Endothelial cell of umbilical vein (primary cell): ENCODE measurements around the gene TICAM2. TPM values are rescaled to one million over a fixed set of nuclear protein-coding genes. Genes with fewer than 3 reads are reported as not detected.

Experiments used
- BruUV-seq: library from RNA; stranded (reverse); fragments of 400-500 nt; replicated peaks from 2 replicates; lab custom pipeline; 2021; lab: Mats Ljungman, UMichigan
- CTCF ChIA-PET: fragments of 300-600, 350-600 bp; sonication (Branson Sonifier 250); formaldehyde crosslinking; loops from one replicate; lab custom pipeline; 2021; ENCODE audit warnings: antibody characterized with exemption, inconsistent platforms; lab: Charles Lee
- POLR2A ChIA-PET: fragments of 300-600, 350-600 bp; sonication (Branson Sonifier 250); formaldehyde crosslinking; loops from one replicate; lab custom pipeline; 2021; ENCODE audit warnings: antibody characterized with exemption, inconsistent platforms; lab: Charles Lee
- DNase-seq: peaks from one replicate; pipeline ENCODE4 v3.0.0-alpha.2; 2011; ENCODE audit warnings: low read depth, low spot score
- FAIRE-seq: peaks from 2 replicates; lab custom pipeline; 2011; peaks lifted over from hg19 to GRCh38; lab: Jason Lieb, UNC
- H2AFZ ChIP-seq: 2 replicates; pipeline ENCODE4 v1.6.0; 2012; ENCODE audit warnings: low read depth, low read length, control low read depth, inconsistent platforms
- H3K27ac ChIP-seq: 2 replicates; pipeline ENCODE4 v1.5.1; 2011; ENCODE audit warnings: low read depth, mild to moderate bottlenecking, control low read depth, low read length, moderate library complexity; ENCODE audit not compliant: insufficient read depth
- H3K27me3 ChIP-seq, 2 experiments: 2 replicates each; pipeline versions ENCODE4 v1.6.0 to v1.6.1; 2011; ENCODE audit warnings: low read length in 2 of 2, mixed read lengths in 1 of 2; ENCODE audit not compliant: control insufficient read depth in 2 of 2, insufficient read depth in 2 of 2
- H3K36me3 ChIP-seq, 2 experiments: 2 replicates in 1 of 2; 3 replicates in 1 of 2; pipeline ENCODE4 v1.5.1; 2011; ENCODE audit warnings: low read length in 2 of 2, mild to moderate bottlenecking in 1 of 2, moderate library complexity in 1 of 2; ENCODE audit not compliant: control insufficient read depth in 2 of 2, insufficient read depth in 2 of 2; ENCODE audit errors: extremely low read depth in 1 of 2
- H3K4me1 ChIP-seq: 3 replicates; pipeline ENCODE4 v1.5.1; 2011; ENCODE audit warnings: mild to moderate bottlenecking, low read length; ENCODE audit not compliant: control insufficient read depth, insufficient read depth; ENCODE audit errors: extremely low read depth
- H3K4me2 ChIP-seq: 2 replicates; pipeline ENCODE4 v1.6.1; 2011; ENCODE audit warnings: low read length, control low read depth, mixed read lengths; ENCODE audit not compliant: insufficient read depth
- H3K4me3 ChIP-seq, 3 experiments: fragments of 200-600 bp in 1 of 3; sonication (generic), shearing (Covaris generic) in 1 of 3; replicated peaks in 1 of 3; 2 replicates each; pipeline ENCODE4 v1.5.1; 2011 to 2016; ENCODE audit warnings: control low read depth in 3 of 3, low read length in 3 of 3, mild to moderate bottlenecking in 2 of 3, inconsistent platforms in 1 of 3, low read depth in 1 of 3, moderate library complexity in 1 of 3; ENCODE audit not compliant: insufficient read depth in 1 of 3
- H3K79me2 ChIP-seq: 2 replicates; pipeline ENCODE4 v1.6.0; 2012; ENCODE audit warnings: low read length, inconsistent platforms; ENCODE audit not compliant: control insufficient read depth, insufficient read depth
- H3K9ac ChIP-seq: replicated peaks from 2 replicates; pipeline ENCODE3; 2011; ENCODE audit warnings: low read length, control low read depth; ENCODE audit not compliant: insufficient read depth; ENCODE audit errors: extremely low read depth
- H3K9me1 ChIP-seq: replicated peaks from 3 replicates; pipeline ENCODE4 v1.6.0; 2011; ENCODE audit warnings: mild to moderate bottlenecking, low read length; ENCODE audit not compliant: control insufficient read depth, insufficient read depth; ENCODE audit errors: extremely low read depth
- H3K9me3 ChIP-seq: replicated peaks from 2 replicates; pipeline ENCODE4 v1.5.1; 2012; ENCODE audit warnings: low read length, inconsistent platforms; ENCODE audit not compliant: control insufficient read depth, insufficient read depth
- H4K20me1 ChIP-seq: replicated peaks from 2 replicates; pipeline ENCODE3; 2011; ENCODE audit warnings: mild to moderate bottlenecking, low read length; ENCODE audit not compliant: control insufficient read depth, insufficient read depth; ENCODE audit errors: extremely low read depth
- EZH2 ChIP-seq: IDR thresholded peaks from 2 replicates; pipeline ENCODE4 v1.6.1; 2012; ENCODE audit warnings: borderline replicate concordance, low read depth, mild to moderate bottlenecking, moderate library complexity, low read length, inconsistent platforms; ENCODE audit not compliant: severe bottlenecking
- FOS ChIP-seq: IDR thresholded peaks from 2 replicates; pipeline ENCODE4 v1.6.1; 2011; ENCODE audit warnings: mild to moderate bottlenecking, low read length, moderate library complexity, borderline replicate concordance; ENCODE audit not compliant: insufficient read depth
- GATA2 ChIP-seq: IDR thresholded peaks from 2 replicates; pipeline ENCODE4 v1.7.0; 2011; ENCODE audit warnings: low read depth, mild to moderate bottlenecking, moderate library complexity, mixed read lengths, low read length; ENCODE audit not compliant: insufficient read length, insufficient read depth
- JUN ChIP-seq: IDR thresholded peaks from 2 replicates; pipeline ENCODE4 v1.6.1; 2011; ENCODE audit warnings: borderline replicate concordance, low read depth; ENCODE audit not compliant: insufficient read length, insufficient read depth
- MYC ChIP-seq: IDR thresholded peaks from one replicate; pipeline ENCODE4 v1.6.1; 2011; ENCODE audit warnings: mild to moderate bottlenecking, low read depth, low read length
- POLR2A ChIP-seq: IDR thresholded peaks from 2 replicates; pipeline ENCODE4 v1.6.1; 2012; ENCODE audit warnings: low read depth, mild to moderate bottlenecking, control low read depth, low read length
- POLR2AphosphoS5 ChIP-seq: IDR thresholded peaks from 2 replicates; pipeline ENCODE4 v1.6.1; 2012; ENCODE audit warnings: low read depth, mild to moderate bottlenecking, control low read depth, low read length, moderate library complexity; ENCODE audit not compliant: insufficient read depth
- dilution Hi-C: fragments of 300-500 bp; cut with MboI; formaldehyde crosslinking; loops from one replicate; pipeline ENCODE4 v1.15.0; 2019; ENCODE audit warnings: low sequenced_read_pairs; ENCODE audit not compliant: extremely low pct_ligation_motif_present
- intact Hi-C: fragments of 100-400 bp; cut with micrococcal nuclease; formaldehyde crosslinking; loops from one replicate; pipeline ENCODE4 v1.10.0; 2022
- polyA plus RNA-seq, 4 experiments: library from polyadenylated mRNA; depleted of rRNA in 3 of 4; stranded (reverse) in 3 of 4; unstranded in 1 of 4; fragments of >200 nt; gene quantifications; 2 replicates each; pipeline versions ENCODE4 v1.2.1 to v1.2.3, GENCODE V29; 2011 to 2012; ENCODE audit warnings: missing spikeins in 1 of 4
- total RNA-seq: library from RNA; stranded (reverse); gene quantifications from 2 replicates; pipeline ENCODE4 v1.2.3, GENCODE V29; 2021
- TF ChIP-seq, protein P1 (sequence below), 2 donors: IDR thresholded peaks; 1 replicate in 1 of 2; 2 replicates in 1 of 2; pipeline ENCODE4 v1.5.1; 2011; ENCODE audit warnings: low read length in 2 of 2, mild to moderate bottlenecking in 2 of 2, moderate library complexity in 2 of 2, control low read depth in 1 of 2, inconsistent platforms in 1 of 2, low read depth in 1 of 2; ENCODE audit not compliant: insufficient read depth in 1 of 2; ENCODE audit errors: extremely low read depth in 1 of 2
- TF ChIP-seq, protein P2 (sequence below): IDR thresholded peaks from 2 replicates; pipeline ENCODE4 v1.6.1; 2011; ENCODE audit not compliant: insufficient read depth, insufficient read length

TICAM2 gene
- total and polyA plus RNA-seq, 2 donors (not counting 3 experiments of a cell fraction or from before 2014, with no cell fraction given) = 0.18 to 3.5 TPM

DNA sequence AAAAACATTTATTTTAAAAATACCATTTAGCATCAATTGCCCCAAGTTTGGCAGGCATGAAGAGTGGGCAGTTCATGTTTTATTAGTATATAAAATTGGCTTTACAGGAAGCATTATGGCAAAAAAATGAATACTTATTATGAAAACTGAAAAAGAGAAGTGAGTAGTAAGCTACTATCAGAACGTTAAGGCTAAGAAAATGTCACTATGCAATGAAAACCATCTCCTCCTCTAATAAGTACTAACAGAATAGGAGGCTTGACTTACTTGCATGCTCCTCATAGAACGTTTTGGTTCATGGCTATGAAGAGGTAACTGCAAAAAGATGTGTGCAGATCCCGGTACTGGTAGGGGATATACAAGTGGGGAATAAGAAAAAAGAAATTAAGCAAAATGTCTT is 23.6 kb downstream of the TICAM2 start:
- DNase-seq (no peak), FAIRE-seq (no peak)
- H3K9me3 ChIP-seq = no peaks in the 10 kb centered on the region
- dilution Hi-C loops = no loop called here
- H3K36me3 ChIP-seq = no peaks in the 10 kb centered on the region
- TF ChIP-seq GATA2 = no peak
- H2AFZ ChIP-seq = no peak overlapping the region
- H3K4me3 ChIP-seq = no peak overlapping the region
- H4K20me1 ChIP-seq = no peaks in the 10 kb centered on the region
- H3K27me3 ChIP-seq = no peaks in the 10 kb centered on the region
- POLR2A ChIA-PET = no interaction called here
- H3K27ac ChIP-seq = no peak overlapping the region
- intact Hi-C loops = no loop called here
- H3K79me2 ChIP-seq = no peaks in the 10 kb centered on the region
- CTCF ChIA-PET = no interaction called here
- H3K4me1 ChIP-seq = peaks cover 24% of the 10 kb centered on the region
- BruUV-seq = no TSS peak
- H3K4me2 ChIP-seq = no peak overlapping the region
- no peaks in the 10 kb centered on the region for H3K9me1 ChIP-seq
- no peak overlapping the region for H3K9ac ChIP-seq

DNA sequence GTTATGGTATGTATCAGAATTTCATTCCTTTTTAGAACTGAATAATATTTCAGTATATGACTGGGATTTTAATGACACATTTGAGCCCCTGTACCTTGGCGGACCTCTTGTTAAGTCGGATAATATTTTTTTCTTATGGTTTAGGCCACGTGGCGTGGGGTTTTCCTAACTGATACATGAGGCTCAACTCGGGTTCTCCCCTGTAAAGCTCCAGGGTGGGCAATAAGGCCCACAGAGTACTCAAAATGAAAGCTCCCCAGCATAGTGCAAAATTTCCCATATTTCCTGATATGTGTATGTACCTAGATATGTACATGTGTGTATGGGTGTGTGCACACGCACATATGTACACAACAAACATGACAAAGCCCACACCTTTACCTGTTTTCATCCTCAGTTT is 24.5 kb downstream of the TICAM2 start:
- Histone ChIP-seq H3K4me2 (no peak overlapping the region), H3K4me3 (no peak overlapping the region), H3K79me2 (no peaks in the 10 kb centered on the region), H3K27ac (no peak overlapping the region), H3K9me3 (no peaks in the 10 kb centered on the region), H3K9ac (no peak overlapping the region), H4K20me1 (no peaks in the 10 kb centered on the region), H2AFZ (no peak overlapping the region), H3K4me1 (peaks cover 30% of the 10 kb centered on the region), H3K27me3 (no peaks in the 10 kb centered on the region), H3K9me1 (no peaks in the 10 kb centered on the region), H3K36me3 (no peaks in the 10 kb centered on the region)
- no peak for TF ChIP-seq JUN
- TF ChIP-seq, protein P1, sequence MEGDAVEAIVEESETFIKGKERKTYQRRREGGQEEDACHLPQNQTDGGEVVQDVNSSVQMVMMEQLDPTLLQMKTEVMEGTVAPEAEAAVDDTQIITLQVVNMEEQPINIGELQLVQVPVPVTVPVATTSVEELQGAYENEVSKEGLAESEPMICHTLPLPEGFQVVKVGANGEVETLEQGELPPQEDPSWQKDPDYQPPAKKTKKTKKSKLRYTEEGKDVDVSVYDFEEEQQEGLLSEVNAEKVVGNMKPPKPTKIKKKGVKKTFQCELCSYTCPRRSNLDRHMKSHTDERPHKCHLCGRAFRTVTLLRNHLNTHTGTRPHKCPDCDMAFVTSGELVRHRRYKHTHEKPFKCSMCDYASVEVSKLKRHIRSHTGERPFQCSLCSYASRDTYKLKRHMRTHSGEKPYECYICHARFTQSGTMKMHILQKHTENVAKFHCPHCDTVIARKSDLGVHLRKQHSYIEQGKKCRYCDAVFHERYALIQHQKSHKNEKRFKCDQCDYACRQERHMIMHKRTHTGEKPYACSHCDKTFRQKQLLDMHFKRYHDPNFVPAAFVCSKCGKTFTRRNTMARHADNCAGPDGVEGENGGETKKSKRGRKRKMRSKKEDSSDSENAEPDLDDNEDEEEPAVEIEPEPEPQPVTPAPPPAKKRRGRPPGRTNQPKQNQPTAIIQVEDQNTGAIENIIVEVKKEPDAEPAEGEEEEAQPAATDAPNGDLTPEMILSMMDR (IDR thresholded peaks at IDR 0.05; ENCODE audit: extremely low read depth in 1 of 2, insufficient read depth in 1 of 2, low read depth in 1 of 2, low read length in 2 of 2) = no peak
- TF ChIP-seq POLR2AphosphoS5 = no peak
- TF ChIP-seq FOS = no peak
- TF ChIP-seq, protein P2, sequence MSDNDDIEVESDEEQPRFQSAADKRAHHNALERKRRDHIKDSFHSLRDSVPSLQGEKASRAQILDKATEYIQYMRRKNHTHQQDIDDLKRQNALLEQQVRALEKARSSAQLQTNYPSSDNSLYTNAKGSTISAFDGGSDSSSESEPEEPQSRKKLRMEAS = no peak
- TF ChIP-seq GATA2 = no peak
- TF ChIP-seq MYC = no peak
- no peak for TF ChIP-seq EZH2
- no peak for TF ChIP-seq POLR2A
- FAIRE-seq (no peak), DNase-seq (no peak)
- POLR2A ChIA-PET = no interaction called here
- dilution Hi-C loops (no loop called here), intact Hi-C loops (no loop called here)
- CTCF ChIA-PET = interaction anchor here (6.3 kb wide), 1 partner anchor 268 kb away, joined by 98 read pairs; no protein-coding TSS in a partner anchor
- no TSS peak for BruUV-seq
